GM12878 (cell line): ENCODE results near the gene ADD1. TPM values are rescaled to one million over a fixed set of nuclear protein-coding genes. Genes with fewer than 3 reads are reported as not detected.

Source experiments
- ATAC-seq: fragments of 200-7000 bp; cut with Tn5 transposase; 3 replicates; pipeline ENCODE4 v1.9.1; 2020; ENCODE audit warnings: mild to moderate bottlenecking, moderate library complexity
- BruUV-seq: library from RNA; stranded (reverse); fragments of 400-500 nt; replicated peaks from 2 replicates; lab custom pipeline; 2021; lab: Mats Ljungman, UMichigan
- CTCF ChIA-PET: fragments of 300-600 bp; sonication (Branson Sonifier 250); formaldehyde crosslinking; extraction: SDS; loops from one replicate; lab custom pipeline; 2021; ENCODE audit warnings: inconsistent platforms; lab: Yijun Ruan, JAX
- POLR2A ChIA-PET: fragments of 350-600 bp; formaldehyde crosslinking; extraction: SDS; loops from one replicate; lab custom pipeline; 2021; ENCODE audit warnings: inconsistent platforms; lab: Charles Lee
- RAD21 ChIA-PET: fragments of 300-600 bp; sonication (Branson Sonifier 250); formaldehyde crosslinking; loops from one replicate; lab custom pipeline; 2023; ENCODE audit warnings: antibody characterized with exemption; ENCODE audit not compliant: unreplicated experiment; lab: Charles Lee
- SMC1A ChIA-PET: fragments of 300-600 bp; sonication (Branson Sonifier 250); formaldehyde crosslinking; loops from one replicate; lab custom pipeline; 2023; ENCODE audit not compliant: unreplicated experiment, uncharacterized antibody; lab: Charles Lee
- DNase-seq: peaks from one replicate; pipeline ENCODE4 v3.0.0-alpha.2; 2011; ENCODE audit warnings: low read depth, low spot score
- FAIRE-seq: peaks from 3 replicates; lab custom pipeline; 2011; peaks lifted over from hg19 to GRCh38; lab: Jason Lieb, UNC
- H2AFZ ChIP-seq: 2 replicates; pipeline ENCODE4 v1.6.0; 2011; ENCODE audit warnings: low read depth, low read length, control low read depth; ENCODE audit not compliant: control insufficient read depth
- H3K27ac ChIP-seq: 2 replicates; pipeline ENCODE4 v1.5.1; 2011; ENCODE audit warnings: control low read depth; ENCODE audit not compliant: control insufficient read depth, insufficient read depth
- H3K27me3 ChIP-seq, 2 experiments: replicated peaks in 1 of 2; 2 replicates each; pipeline versions ENCODE4 v1.6.0 to v1.6.1; 2011; ENCODE audit warnings: low read length in 1 of 2; ENCODE audit not compliant: control insufficient read depth in 2 of 2, insufficient read depth in 2 of 2
- H3K36me3 ChIP-seq, 2 experiments: 2 replicates each; pipeline ENCODE4 v1.5.1; 2011; ENCODE audit warnings: low read length in 1 of 2; ENCODE audit not compliant: control insufficient read depth in 2 of 2, insufficient read depth in 2 of 2
- H3K4me1 ChIP-seq: 2 replicates; pipeline ENCODE4 v1.6.1; 2011; ENCODE audit warnings: mild to moderate bottlenecking, low read length, moderate library complexity, mixed read lengths; ENCODE audit not compliant: control insufficient read depth, insufficient read depth
- H3K4me2 ChIP-seq: 2 replicates; pipeline ENCODE4 v1.6.0; 2011; ENCODE audit warnings: control low read depth; ENCODE audit not compliant: control insufficient read depth, insufficient read depth
- H3K4me3 ChIP-seq: fragments of 200-600 bp; sonication (generic); 2 replicates; pipeline ENCODE4 v1.5.1; 2016
- H3K79me2 ChIP-seq: 2 replicates; pipeline ENCODE4 v1.6.0; 2011; ENCODE audit warnings: low read length; ENCODE audit not compliant: control insufficient read depth, insufficient read depth
- H3K9ac ChIP-seq: 2 replicates; pipeline ENCODE4 v1.8.0; 2011; ENCODE audit warnings: low read length, control low read depth, mixed read lengths; ENCODE audit not compliant: control insufficient read depth, insufficient read depth
- H3K9me3 ChIP-seq: replicated peaks from 3 replicates; pipeline ENCODE4 v1.5.1; 2011; ENCODE audit warnings: mild to moderate bottlenecking, low read length; ENCODE audit not compliant: control insufficient read depth, insufficient read depth
- H4K20me1 ChIP-seq: 2 replicates; pipeline ENCODE4 v1.6.0; 2011; ENCODE audit not compliant: control insufficient read depth, insufficient read depth
- BACH1 ChIP-seq: fragments of 450-650 bp; IDR thresholded peaks from 2 replicates; pipeline ENCODE4 v1.6.1; 2017; ENCODE audit warnings: mild to moderate bottlenecking, borderline replicate concordance
- GABPA ChIP-seq: IDR thresholded peaks from 2 replicates; pipeline ENCODE4 v1.6.1; 2014; ENCODE audit warnings: antibody characterized with exemption, low read depth, mild to moderate bottlenecking, inconsistent platforms
- HCFC1 ChIP-seq: fragments of 150-350 bp; IDR thresholded peaks from 2 replicates; pipeline ENCODE4 v1.6.1; 2014; ENCODE audit warnings: low read length
- NR2F1 ChIP-seq: fragments of 450-650 bp; conservative IDR thresholded peaks from 2 replicates; pipeline ENCODE4 v1.6.1; 2017; ENCODE audit warnings: mild to moderate bottlenecking
- POLR2A ChIP-seq: IDR thresholded peaks from 2 replicates; pipeline ENCODE4 v1.6.1; 2011; ENCODE audit warnings: low read depth, mild to moderate bottlenecking, low read length
- RFX5 ChIP-seq: IDR thresholded peaks from 2 replicates; pipeline ENCODE4 v1.6.1; 2011; ENCODE audit warnings: low read depth, low read length, improper control_type of control experiment
- SIX5 ChIP-seq: IDR thresholded peaks from 2 replicates; pipeline ENCODE4 v1.6.1; 2011; ENCODE audit warnings: mild to moderate bottlenecking, low read depth, low read length, moderate library complexity; ENCODE audit not compliant: severe bottlenecking
- SMAD5 ChIP-seq: IDR thresholded peaks from 2 replicates; pipeline ENCODE4 v1.6.1; 2016; ENCODE audit warnings: antibody characterized with exemption, low read depth
- SP1 ChIP-seq: IDR thresholded peaks from one replicate; pipeline ENCODE4 v1.6.1; 2011; ENCODE audit warnings: low read depth, low read length
- ZBED1 ChIP-seq: IDR thresholded peaks from 2 replicates; pipeline ENCODE4 v1.6.1; 2016; ENCODE audit warnings: borderline replicate concordance
- ZSCAN29 ChIP-seq: fragments of 450-650 bp; IDR thresholded peaks from 2 replicates; pipeline ENCODE4 v1.6.1; 2017; ENCODE audit warnings: mild to moderate bottlenecking, moderate library complexity
- WGBS: methylation state at CpG from one replicate; pipeline ENCODE4 v1.1.6; 2016; ENCODE audit warnings: low lambda C conversion rate; ENCODE audit not compliant: insufficient replicate concordance, insufficient coverage; ENCODE audit errors: missing lambda C conversion rate; 5-methylcytosine and 5-hydroxymethylcytosine counted together
- in situ Hi-C: fragments of 300-500 bp; cut with MboI; formaldehyde crosslinking; loops from 9 replicates; pipeline ENCODE4 v1.14.3; 2018; ENCODE audit warnings: mixed read lengths
- intact Hi-C: fragments of 100-400 bp; cut with micrococcal nuclease; formaldehyde crosslinking; loops from one replicate; pipeline ENCODE4 v1.14.2; 2022; ENCODE audit not compliant: unreplicated experiment
- polyA plus RNA-seq, 11 experiments: library from polyadenylated mRNA; depleted of rRNA in 4 of 11; unstranded in 6 of 11; stranded (reverse) in 5 of 11; fragments of >200 nt; fragmentation: Nextera tagmentation in 4 of 11; fragmentation: Illumina TruSeq in 1 of 11; extraction: Ambion mirVana in 4 of 11; extraction: Trizol in 1 of 11; gene quantifications; 1 replicate in 1 of 11; 2 replicates in 10 of 11; pipeline versions ENCODE4 v1.2.1 to v1.2.3, GENCODE V29; 2011 to 2016; ENCODE audit warnings: inconsistent platforms in 2 of 11, missing spikeins in 2 of 11, low read depth in 1 of 11
- total RNA-seq, 4 experiments: library from RNA; depleted of rRNA in 3 of 4; stranded (reverse); fragments of >200 nt in 3 of 4; fragmentation: Illumina TruSeq in 1 of 4; extraction: Trizol in 1 of 4; gene quantifications; 2 replicates each; pipeline versions ENCODE4 v1.2.1 to v1.2.3, GENCODE V29; 2013 to 2021
- TF ChIP-seq, protein P1 (sequence below): fragments of 450-650 bp; IDR thresholded peaks from 2 replicates; pipeline ENCODE4 v1.6.1; 2016; ENCODE audit warnings: mild to moderate bottlenecking
- TF ChIP-seq, protein P2 (sequence below): IDR thresholded peaks from 2 replicates; pipeline ENCODE4 v1.6.1; 2012; ENCODE audit warnings: improper control_type of control experiment, low read depth, low read length; ENCODE audit not compliant: insufficient replicate concordance

The ADD1 gene
- total and polyA plus RNA-seq, 10 of the 15 experiments (the other 5 are each of a cell fraction or from before 2014, with no cell fraction given): 21.6 to 182 (median 105) TPM

DNA sequence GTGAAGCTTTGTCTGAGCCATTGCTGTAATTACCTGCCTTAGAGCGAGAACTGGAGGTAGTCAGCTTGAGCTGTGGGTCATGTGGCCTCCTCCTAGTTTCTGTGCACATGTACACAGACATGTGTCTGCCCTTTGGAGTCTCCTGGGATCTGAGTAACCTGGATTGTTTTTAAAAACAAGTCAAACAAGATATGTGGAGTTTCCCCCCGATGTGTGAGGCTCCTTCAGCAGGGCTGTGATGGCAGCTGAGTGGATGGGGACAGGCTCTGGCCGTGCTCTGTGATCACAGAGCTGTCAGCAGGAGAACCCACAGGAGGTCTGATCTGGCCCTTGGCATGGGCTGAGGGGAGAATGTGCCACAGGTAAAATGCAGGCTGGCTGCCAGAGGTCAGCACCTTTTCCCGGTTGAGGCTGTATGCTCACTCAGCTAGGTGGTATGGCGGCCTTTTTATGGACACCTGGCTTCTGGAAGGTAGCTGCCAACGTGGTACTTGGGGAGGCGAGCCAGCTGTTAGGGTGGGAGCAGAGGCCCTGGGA is 81.2 kb downstream of the ADD1 start:
- Histone ChIP-seq H3K27me3 (no peaks in the 10 kb centered on the region), H3K79me2 (peaks cover 1% of the 10 kb centered on the region), H3K9ac (no peak overlapping the region), H3K27ac (no peak overlapping the region), H4K20me1 (no peaks in the 10 kb centered on the region), H3K4me2 (no peak overlapping the region), H2AFZ (no peak overlapping the region), H3K36me3 (peaks cover 18 to 26% of the 10 kb centered on the region in 2 experiments), H3K4me1 (no peaks in the 10 kb centered on the region; the same call in 1 of the 2 replicates), H3K9me3 (no peaks in the 10 kb centered on the region), H3K4me3 (no peak overlapping the region)
- FAIRE-seq (no peak), DNase-seq (no peak), ATAC-seq (no peak)
- WGBS: 74% methylated on average over 7 of the region's 7 CpGs
- in situ Hi-C loops: loop anchor here (25.0 kb wide), 1 partner anchor 163 kb away; the partner anchor contains the start of gene TNIP2
- CTCF ChIA-PET: no interaction called here
- BruUV-seq: no TSS peak
- no peak for TF ChIP-seq GABPA
- TF ChIP-seq SMAD5: no peak
- TF ChIP-seq, protein P1, sequence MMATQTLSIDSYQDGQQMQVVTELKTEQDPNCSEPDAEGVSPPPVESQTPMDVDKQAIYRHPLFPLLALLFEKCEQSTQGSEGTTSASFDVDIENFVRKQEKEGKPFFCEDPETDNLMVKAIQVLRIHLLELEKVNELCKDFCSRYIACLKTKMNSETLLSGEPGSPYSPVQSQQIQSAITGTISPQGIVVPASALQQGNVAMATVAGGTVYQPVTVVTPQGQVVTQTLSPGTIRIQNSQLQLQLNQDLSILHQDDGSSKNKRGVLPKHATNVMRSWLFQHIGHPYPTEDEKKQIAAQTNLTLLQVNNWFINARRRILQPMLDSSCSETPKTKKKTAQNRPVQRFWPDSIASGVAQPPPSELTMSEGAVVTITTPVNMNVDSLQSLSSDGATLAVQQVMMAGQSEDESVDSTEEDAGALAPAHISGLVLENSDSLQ: no peak
- no peak for TF ChIP-seq ZBED1
- no peak for TF ChIP-seq HCFC1
- no peak for TF ChIP-seq ZSCAN29
- TF ChIP-seq NR2F1: no peak
- no peak for TF ChIP-seq SIX5
- TF ChIP-seq SP1: no peak
- TF ChIP-seq BACH1: no peak
- no peak for TF ChIP-seq POLR2A
- TF ChIP-seq RFX5: no peak
- TF ChIP-seq, protein P2, sequence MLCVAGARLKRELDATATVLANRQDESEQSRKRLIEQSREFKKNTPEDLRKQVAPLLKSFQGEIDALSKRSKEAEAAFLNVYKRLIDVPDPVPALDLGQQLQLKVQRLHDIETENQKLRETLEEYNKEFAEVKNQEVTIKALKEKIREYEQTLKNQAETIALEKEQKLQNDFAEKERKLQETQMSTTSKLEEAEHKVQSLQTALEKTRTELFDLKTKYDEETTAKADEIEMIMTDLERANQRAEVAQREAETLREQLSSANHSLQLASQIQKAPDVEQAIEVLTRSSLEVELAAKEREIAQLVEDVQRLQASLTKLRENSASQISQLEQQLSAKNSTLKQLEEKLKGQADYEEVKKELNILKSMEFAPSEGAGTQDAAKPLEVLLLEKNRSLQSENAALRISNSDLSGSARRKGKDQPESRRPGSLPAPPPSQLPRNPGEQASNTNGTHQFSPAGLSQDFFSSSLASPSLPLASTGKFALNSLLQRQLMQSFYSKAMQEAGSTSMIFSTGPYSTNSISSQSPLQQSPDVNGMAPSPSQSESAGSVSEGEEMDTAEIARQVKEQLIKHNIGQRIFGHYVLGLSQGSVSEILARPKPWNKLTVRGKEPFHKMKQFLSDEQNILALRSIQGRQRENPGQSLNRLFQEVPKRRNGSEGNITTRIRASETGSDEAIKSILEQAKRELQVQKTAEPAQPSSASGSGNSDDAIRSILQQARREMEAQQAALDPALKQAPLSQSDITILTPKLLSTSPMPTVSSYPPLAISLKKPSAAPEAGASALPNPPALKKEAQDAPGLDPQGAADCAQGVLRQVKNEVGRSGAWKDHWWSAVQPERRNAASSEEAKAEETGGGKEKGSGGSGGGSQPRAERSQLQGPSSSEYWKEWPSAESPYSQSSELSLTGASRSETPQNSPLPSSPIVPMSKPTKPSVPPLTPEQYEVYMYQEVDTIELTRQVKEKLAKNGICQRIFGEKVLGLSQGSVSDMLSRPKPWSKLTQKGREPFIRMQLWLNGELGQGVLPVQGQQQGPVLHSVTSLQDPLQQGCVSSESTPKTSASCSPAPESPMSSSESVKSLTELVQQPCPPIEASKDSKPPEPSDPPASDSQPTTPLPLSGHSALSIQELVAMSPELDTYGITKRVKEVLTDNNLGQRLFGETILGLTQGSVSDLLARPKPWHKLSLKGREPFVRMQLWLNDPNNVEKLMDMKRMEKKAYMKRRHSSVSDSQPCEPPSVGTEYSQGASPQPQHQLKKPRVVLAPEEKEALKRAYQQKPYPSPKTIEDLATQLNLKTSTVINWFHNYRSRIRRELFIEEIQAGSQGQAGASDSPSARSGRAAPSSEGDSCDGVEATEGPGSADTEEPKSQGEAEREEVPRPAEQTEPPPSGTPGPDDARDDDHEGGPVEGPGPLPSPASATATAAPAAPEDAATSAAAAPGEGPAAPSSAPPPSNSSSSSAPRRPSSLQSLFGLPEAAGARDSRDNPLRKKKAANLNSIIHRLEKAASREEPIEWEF: no peak
- intact Hi-C loops: no loop called here
- POLR2A ChIA-PET: no interaction called here
- RAD21 ChIA-PET: no interaction called here
- SMC1A ChIA-PET: no interaction called here
